Measurements from ENCODE around the gene LHX5. TPM values are rescaled to one million over a fixed set of nuclear protein-coding genes. Genes with fewer than 3 reads are reported as not detected.

Gene LHX5
- total RNA-seq: not detected

- Histone ChIP-seq H3K9me3 (no peaks in the 10 kb centered on the region), H3K27me3 (peaks cover 0 to 54% of the 10 kb centered on the region in 2 donors), H3K27ac (no peak within 1 kb of the TSS), H3K36me3 (no peaks in the 10 kb centered on the region), H3K4me3 (no peak within 1 kb of the TSS), H3K4me1 (peaks cover 0 to 15% (median 5%) of the 10 kb centered on the region in 4 donors)
- no peak for DNase-seq
- TF ChIP-seq POLR2A (IDR thresholded peaks at IDR 0.05) (no peak), CTCF (IDR thresholded peaks at IDR 0.05) (no peak)
Measured at GRCh38 chr12:113471619-113472171, at the start of gene LHX5. LHX5 (minus strand) TSS chr12:113471871; CDS start chr12:113471498, 373 bp downstream.

- no peaks in the 10 kb centered on the region for H3K36me3 ChIP-seq
- H3K9me3 ChIP-seq: no peaks in the 10 kb centered on the region
- DNase-seq: no peak
- no peak overlapping the region for H3K4me3 ChIP-seq
- no peak overlapping the region for H3K27ac ChIP-seq
- H3K27me3 ChIP-seq: peaks cover 0 to 5% of the 10 kb centered on the region in 2 donors
- TF ChIP-seq CTCF (IDR thresholded peaks at IDR 0.05): no peak
- TF ChIP-seq POLR2A (IDR thresholded peaks at IDR 0.05): no peak
- no peaks in the 10 kb centered on the region for H3K4me1 ChIP-seq
Measured at GRCh38 chr12:113519464-113520307, 48.0 kb upstream of the LHX5 start.

- Histone ChIP-seq H3K4me3 (no peak overlapping the region), H3K9me3 (no peaks in the 10 kb centered on the region), H3K36me3 (no peaks in the 10 kb centered on the region), H3K4me1 (no peaks in the 10 kb centered on the region), H3K27me3 (peaks cover 0 to 5% of the 10 kb centered on the region in 2 donors), H3K27ac (no peak overlapping the region)
- no peak for TF ChIP-seq CTCF (IDR thresholded peaks at IDR 0.05)
- TF ChIP-seq POLR2A (IDR thresholded peaks at IDR 0.05): no peak
- DNase-seq: no peak
Measured at GRCh38 chr12:113515082-113515856, 43.6 kb upstream of the LHX5 start.

GRCh38 chr12:113514602-113515001 lies 42.9 kb upstream of the LHX5 start:
- no peaks in the 10 kb centered on the region for H3K9me3 ChIP-seq
- no peak overlapping the region for H3K4me3 ChIP-seq
- no peak for DNase-seq
- no peak overlapping the region for H3K27ac ChIP-seq
- H3K27me3 ChIP-seq: no peaks in the 10 kb centered on the region
- TF ChIP-seq CTCF (IDR thresholded peaks at IDR 0.05) (no peak), POLR2A (IDR thresholded peaks at IDR 0.05) (no peak)
- H3K4me1 ChIP-seq: no peaks in the 10 kb centered on the region
- no peaks in the 10 kb centered on the region for H3K36me3 ChIP-seq

- no peak for TF ChIP-seq CTCF (IDR thresholded peaks at IDR 0.05)
- TF ChIP-seq POLR2A (IDR thresholded peaks at IDR 0.05): no peak
- no peaks in the 10 kb centered on the region for H3K9me3 ChIP-seq
- no peaks in the 10 kb centered on the region for H3K4me1 ChIP-seq
- no peak overlapping the region for H3K4me3 ChIP-seq
- no peak for DNase-seq
- no peaks in the 10 kb centered on the region for H3K27me3 ChIP-seq
- no peak overlapping the region for H3K27ac ChIP-seq
- no peaks in the 10 kb centered on the region for H3K36me3 ChIP-seq
Measured at GRCh38 chr12:113512568-113512967, 40.9 kb upstream of the LHX5 start.

Data from Peyer's patch (tissue), 4 donors.